HCEC 1CT (cell line): ENCODE data around the gene MYL5.

Experiments used
- DNase-seq: peaks from one replicate; pipeline ENCODE4 v3.0.0-alpha.2; 2017

The MYL5 gene

GRCh38 chr4:675036-675882 lies 917 bp downstream of the MYL5 start:
- no peak for DNase-seq

DNA sequence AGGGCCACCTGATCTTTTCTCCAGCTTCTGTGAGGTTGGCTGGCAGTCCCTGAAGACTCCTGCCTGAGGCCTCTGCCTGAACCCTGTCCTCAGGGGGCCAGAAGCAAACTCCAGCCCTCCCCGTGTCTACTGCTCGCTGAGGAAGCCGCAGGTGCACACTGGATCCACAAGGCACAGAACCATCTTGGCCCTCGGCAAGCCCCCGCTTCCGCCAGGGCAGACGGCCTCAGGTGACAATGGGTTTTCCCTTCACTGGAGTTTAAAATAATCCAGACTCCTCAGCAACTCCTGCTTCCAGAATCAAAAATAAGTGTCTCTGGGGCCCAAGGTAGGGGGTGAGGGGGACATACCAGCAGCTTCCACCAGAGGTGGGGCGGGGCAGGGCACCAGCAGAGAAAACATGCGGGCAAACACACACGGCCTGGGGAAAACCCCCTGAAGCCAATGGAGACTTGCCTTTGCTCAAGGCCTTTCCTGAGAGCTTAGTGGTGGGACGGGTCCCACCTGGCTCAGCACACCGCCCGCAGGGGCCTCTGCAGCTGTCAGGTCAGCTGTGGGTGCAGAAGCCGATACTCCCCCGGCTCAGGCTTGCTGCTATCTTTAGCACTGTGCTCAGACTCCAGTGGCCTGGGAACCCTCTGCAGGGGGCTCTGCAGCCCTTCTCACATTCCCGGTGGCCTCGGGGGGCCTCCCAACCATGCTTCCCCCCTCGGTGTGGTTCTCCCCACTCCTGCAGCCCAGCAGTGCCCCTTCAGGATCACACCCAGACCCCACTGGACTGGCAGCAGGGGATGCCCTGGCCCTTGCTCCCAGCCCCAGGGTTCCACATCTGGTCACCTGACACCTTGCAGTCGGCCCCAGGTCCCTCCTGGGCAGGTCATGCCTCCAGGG lies 1.9 kb downstream of the MYL5 start:
- DNase-seq: no peak

DNA sequence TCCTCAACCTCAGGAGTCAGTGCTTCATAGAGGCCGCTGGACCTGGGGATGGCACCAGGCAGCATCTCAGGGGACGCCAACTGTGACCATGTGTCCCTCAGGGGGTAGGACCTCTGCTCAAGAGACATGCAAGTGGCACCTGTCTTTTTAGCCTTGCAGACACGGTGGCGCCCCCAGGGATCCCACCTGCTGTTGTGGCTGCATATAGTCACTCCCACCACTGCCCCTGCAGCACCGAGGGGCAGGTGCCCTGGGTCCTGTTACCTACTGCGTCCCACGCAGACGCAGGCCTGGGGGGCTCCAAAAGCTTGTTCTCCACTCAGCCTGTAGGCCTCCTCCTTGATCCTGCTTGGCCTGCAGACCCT lies 2.5 kb downstream of the MYL5 start:
- DNase-seq: no peak

DNA sequence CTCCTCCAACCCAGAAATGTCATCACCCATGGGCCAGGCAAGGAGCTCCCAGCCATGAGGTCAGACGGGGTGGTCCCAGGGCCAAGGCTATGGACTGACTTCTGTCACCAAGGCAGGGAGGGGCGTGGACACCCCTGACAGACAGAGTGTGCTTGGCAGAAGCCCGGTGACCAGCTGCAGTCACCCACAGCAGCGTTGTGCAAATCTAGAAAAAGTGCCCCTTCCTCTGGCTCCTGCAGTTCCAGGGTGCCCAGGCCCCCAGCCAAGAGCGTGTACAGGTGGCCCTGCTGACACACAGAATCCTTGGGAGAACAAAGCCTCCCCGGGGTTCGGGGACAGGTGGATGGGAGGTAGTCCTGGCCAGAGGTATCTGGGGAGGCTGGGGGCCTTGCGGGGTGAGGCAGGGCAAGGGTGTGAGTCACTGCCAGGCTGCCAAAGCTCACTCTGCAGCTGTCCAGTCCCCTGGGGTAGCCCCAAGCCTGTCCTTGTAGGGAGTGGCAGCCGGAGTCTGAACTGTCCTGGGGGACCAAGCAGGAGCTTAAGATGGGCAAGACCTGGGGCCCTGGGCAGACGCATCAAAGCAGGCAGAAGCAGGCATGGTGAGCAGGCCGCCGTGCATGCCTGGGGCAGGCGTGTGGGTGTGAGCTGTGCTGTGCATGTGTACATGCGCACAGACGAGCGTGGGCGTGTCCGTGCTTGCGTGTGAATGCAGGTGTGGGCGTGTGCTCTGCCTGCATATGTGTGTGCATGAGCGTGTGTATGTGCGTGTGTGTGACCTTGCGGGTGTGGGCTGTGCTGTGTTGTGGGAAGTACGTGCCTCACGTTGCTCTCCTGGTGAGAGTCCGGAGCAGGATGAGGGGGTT lies 3.3 kb downstream of the MYL5 start:
- DNase-seq: no peak

GRCh38 chr4:678331-679103 lies 4.2 kb downstream of the MYL5 start:
- DNase-seq: no peak

DNA sequence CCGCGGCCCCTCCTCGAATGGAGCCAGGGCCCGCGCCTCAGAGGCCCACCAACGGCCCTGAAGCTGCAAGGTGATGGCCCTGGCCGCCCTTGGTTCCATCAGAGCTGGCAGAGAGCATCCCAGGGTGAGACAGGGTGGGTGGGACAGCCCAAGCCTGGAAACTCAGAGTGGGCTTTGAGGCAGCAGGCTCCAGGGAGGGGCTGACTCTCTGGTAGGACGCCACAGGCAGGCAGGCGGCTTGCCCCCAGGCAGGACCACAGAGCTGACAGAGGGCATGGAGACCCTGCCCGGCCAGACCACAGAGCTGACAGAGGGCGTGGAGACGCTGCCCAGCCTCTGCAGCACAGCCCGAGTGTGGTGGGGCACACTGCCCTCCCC lies 4.8 kb downstream of the MYL5 start:
- no peak for DNase-seq

- no peak for DNase-seq
These were observed 5.3 kb downstream of the MYL5 start for GRCh38 chr4:679629-680028.

DNA sequence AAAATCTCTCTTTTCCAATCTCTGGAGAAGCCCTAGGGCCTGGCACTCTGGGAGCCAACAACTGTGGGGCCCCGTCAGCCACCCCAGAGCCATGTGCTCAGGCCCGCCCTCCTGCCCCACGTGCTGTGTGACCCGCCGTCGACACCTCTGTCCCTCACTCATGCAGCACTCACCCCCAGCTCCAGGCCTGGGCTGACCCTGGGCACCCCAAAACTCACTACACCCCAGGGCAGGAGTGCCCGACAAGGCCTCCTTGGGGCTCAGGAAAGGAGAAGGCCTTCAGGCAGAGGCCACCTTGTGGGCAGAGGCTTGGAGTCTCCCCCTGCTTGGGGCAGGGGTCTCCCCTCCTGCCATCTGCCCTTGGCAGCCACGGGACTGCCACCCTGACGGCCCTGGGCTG lies 5.7 kb downstream of the MYL5 start:
- DNase-seq: no peak

DNA sequence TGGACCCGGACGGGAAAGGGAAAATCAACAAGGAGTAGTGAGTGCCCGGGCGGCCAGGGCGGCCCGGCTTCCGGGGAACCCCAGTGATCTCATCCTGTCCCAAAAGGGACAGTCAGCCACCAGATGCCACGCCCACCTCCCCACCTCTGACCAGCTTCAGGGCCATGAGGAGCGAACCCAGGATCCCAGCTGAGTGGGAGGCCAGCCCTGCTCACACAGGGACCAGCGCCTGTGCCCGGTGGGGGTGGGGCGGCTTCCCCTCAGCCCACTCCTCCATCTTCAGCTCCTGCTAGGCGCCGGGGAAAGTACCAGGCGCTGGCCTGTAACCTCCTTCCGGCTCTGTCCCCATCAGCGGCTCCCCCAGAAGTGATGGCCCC lies 6.2 kb downstream of the MYL5 start:
- DNase-seq: no peak

- DNase-seq: no peak
These were observed 6.7 kb downstream of the MYL5 start for GRCh38 chr4:680928-681645.

GRCh38 chr4:681736-682451 lies 7.6 kb downstream of the MYL5 start:
- DNase-seq: no peak

- no peak for DNase-seq
These were observed 8.3 kb downstream of the MYL5 start for GRCh38 chr4:682490-683172.

- no peak for DNase-seq
These were observed 9.0 kb downstream of the MYL5 start for GRCh38 chr4:683247-683897.

DNA sequence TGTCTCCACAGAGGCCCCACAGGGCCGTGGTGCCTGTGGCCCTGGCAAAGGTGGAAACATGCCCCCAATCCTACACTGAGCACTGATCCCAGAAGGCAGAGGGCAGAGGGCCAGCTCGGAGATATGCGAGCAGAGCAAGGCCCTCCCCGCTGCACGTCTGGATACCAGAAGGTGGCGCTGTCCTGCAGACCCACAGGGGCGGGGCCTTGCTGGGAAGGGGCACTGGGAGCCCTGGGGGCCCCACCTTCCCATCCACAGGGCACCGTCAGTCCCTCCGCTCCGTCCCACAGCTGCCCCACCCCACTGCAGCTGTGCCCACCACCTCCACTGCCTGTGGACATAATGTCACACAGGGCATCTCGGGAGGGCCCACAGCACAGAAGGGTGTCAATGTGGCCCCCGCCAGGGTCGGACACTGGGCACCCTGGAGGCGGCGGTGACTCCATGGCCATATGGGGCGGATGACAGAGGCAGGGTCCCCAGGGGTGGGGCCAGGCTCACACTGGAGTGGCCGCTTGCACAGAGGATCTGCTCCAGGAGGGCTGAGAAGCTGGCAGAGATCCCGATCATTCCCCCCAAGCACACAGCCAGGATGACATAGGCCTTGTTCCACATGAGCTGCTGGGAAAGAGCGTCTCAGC lies 9.8 kb downstream of the MYL5 start:
- peak; percentile 19 for DNase-seq

- DNase-seq: no peak
These were observed 10.4 kb downstream of the MYL5 start for GRCh38 chr4:684623-685327.

DNA sequence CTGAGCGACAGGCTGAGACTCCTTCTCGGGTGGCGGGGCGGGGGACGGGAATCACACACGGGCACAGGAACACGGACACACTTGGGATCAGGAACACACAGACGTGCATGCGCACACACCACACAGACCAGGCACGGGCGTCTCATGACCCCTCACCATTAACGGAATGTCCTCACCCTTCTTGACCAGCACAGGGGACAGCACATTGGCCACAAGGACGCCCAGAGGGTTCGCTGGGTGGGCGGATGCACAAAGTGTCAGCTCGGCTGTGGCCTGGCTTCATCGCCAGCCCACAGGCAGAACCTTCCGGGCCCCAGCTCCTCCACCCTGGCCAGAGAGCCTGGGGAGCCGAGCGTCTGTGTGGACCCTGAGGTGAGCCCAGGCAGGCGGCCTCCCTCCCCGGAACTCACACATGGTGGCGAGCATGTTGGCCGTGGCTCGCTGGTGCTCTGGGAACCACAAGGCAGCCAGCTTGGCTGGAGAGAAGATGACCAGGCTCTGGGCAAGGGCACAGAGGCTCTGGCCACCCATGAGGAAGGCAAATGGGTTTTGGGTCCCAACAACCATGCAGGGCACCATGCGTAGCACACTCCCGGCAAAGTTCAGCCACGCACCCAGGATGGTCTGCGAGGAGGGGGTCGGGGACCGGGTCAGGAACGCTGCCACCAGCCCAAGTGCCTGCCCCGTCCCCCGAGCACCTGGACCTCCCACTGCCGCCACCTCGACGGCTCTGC lies 11.5 kb downstream of the MYL5 start:
- no peak for DNase-seq

DNA sequence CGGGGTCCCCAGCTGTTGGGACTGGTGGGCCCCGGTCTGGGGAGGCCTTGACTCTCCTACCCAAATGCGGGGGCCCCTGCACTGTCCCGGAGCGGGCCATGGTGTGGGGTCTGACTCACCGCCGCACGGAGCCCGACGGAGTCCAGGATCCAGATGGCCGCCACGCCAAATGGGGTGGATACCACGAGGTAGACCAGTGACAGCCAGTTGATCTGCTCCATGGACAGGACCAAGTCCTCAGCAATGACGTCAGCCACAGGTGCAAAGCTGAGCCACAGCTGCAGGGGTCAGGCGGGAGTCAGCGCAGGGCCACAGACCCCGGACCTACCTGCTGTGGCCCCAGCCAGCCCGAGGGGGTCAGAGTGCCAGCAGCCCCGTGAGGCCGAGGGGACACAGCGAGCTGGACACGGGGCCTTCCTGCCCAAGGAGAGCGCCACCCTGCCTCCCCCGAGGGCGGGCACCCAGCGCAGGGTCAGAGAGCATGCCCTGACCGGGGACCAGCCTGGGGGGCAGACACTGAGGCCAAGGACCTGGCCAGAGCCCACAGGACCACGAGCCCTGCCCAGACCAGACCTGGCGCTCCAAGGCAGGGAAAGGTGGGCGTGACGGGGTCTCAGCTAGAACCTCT lies 12.2 kb downstream of the MYL5 start:
- no peak for DNase-seq
